ENCODE measurements around the gene ENTPD3.

GRCh38 chr3:40339871-40340270 is 47.1 kb upstream of the ENTPD3 start:
- TF ChIP-seq CTCF (IDR thresholded peaks at IDR 0.05 in 4 of 5, conservative IDR thresholded peaks at IDR 0.05 in 1 of 5) (no peak), POLR2A (IDR thresholded peaks at IDR 0.05) (no peak)

Measured in gastrocnemius medialis (tissue), 4 donors.